NAMALWA (cell line): ENCODE measurements around the gene SETD6.

Source experiments
- DNase-seq: peaks from one replicate; pipeline ENCODE4 v3.0.0-alpha.2; 2015; ENCODE audit warnings: low spot score

SETD6 gene

DNA sequence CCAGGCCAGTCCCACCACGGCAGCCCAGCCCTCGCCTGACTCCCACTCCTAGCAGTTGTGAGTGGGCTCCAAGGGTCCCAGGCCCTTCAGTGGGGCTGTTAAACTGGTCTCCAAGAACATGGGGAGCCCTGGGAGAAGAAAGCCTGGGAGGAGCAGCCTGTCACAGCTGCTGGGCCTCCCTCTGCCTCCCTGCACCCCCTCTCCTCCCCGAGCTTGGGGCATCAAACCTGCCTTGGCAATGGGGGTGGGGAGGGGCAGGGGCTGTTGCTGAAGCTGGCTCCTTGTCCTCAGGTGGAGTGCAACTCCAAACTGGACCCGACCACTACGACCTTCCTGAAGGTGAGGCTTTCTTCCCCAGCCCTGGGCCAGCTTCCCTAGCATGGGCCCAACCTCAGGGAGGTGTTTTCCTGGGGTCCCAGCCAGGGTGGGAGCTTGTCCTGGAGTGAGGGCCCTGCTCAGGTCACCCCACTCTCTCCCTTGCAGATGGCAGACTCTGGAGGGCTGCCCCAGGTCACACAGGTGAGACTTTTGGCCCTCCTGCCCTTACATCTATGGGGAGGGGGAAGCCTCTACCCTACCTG, 6.6 kb upstream of the SETD6 start:
- DNase-seq = no peak

DNA sequence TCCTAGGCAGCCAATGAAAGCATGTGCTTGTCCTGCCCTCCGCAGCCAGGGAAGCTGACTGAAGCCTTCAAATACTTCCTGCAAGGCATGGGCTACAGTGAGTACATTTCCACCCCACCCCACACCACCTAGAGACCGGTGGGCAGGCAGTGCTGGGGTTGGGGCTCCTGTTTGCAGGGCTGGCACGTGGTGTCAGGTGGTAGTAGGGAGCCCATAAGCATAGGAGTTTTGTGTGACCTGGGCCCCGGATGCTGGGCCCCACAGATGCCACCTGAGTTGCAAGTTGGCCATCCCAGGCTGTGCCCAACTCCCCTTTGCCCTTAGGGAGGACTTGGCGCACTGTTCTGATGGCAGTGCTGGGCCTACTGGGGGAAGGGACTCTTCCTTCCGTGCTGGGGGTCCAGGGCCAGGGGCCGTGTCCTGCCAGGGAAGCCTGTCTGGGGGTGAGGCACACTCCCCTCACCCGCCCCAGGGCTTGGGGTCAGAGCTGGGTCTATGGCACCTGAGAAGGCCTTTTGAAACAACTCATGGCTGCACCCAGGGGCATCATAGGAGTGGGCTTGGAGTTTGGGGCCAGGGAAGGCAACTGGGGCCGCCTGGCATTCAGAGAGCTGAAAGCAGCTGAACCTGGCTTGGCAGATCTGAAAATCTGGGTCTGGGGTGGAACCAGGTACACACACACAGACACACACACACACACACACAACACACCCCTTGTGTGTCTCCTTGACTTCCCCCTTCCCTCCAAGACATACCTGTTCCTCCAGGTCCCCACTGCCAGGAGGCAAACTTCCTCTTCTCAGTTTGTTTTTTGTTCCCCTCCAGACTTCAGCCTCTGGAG, 5.8 kb upstream of the SETD6 start:
- DNase-seq = no peak

DNA sequence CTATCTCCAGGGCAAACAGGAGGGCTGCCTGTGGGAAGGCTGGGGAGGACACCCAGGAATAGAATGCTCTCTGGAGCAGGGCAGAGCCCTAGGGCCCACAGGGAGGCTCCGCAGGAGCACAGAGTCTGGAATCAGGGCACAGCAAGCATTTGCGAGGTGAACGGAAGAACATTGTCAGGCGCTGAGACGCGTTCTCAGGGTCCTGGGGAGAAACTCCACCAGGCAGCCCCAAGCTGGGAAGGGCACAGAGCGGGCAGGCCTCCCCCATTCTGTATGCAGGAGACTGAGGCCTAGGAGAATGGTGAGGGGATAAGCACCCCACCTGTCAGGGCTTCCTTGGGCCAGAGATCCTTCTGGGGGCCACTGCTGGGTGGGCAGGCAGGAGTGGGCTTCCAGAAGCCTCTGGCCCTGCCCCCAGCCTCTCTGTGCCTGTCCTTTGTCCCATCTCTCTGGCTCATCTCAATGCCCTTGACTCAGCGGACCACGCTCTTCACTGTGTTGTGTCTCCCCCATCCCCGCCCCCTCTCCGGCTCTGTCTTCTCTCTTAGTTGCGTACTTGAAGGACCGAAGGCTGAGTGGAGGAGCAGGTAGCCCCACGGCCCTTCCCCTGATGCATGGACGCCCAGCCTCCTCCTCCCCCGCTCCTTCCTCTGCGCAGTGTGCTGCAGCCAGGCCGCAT, 5.1 kb upstream of the SETD6 start:
- DNase-seq = no peak

DNA sequence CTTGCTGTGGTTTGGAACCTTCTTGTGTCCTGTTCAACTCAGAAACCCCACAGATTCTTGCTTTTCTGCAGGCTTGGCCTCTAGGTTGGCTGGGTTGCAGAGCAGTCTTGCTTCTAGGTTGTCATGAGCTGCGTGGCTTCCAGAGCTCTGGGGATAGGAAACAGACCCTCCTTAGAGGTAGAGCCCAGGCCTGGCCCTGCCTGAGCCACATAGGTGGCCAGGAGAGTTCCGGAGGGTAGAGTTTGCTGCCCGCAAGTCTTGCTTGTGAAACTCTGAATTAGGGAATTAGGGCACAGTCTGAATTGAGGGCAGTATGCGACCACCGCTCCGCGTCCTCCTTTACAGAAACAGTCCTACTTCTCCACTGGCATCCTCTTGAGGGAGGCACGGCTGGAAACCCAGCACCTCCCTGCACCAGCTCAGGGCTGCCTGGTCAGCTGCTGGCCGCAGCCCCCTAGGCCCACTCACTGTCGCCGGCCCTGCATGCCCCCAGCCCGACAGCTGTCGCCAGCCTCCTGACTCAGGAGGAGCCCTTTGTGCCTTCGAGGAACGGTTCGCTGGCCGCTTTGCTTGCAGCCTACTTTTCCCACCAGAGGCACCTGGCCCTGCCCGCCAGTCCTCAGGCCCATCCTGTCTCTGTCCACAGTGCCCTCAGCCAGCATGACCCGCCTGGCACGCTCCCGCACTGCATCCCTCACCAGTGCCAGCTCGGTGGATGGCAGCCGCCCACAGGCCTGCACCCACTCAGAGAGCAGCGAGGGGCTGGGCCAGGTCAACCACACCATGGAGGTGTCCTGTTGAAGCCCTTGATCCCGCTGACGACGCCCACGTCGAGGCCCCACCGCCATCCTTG, 4.3 kb upstream of the SETD6 start:
- no peak for DNase-seq

DNA sequence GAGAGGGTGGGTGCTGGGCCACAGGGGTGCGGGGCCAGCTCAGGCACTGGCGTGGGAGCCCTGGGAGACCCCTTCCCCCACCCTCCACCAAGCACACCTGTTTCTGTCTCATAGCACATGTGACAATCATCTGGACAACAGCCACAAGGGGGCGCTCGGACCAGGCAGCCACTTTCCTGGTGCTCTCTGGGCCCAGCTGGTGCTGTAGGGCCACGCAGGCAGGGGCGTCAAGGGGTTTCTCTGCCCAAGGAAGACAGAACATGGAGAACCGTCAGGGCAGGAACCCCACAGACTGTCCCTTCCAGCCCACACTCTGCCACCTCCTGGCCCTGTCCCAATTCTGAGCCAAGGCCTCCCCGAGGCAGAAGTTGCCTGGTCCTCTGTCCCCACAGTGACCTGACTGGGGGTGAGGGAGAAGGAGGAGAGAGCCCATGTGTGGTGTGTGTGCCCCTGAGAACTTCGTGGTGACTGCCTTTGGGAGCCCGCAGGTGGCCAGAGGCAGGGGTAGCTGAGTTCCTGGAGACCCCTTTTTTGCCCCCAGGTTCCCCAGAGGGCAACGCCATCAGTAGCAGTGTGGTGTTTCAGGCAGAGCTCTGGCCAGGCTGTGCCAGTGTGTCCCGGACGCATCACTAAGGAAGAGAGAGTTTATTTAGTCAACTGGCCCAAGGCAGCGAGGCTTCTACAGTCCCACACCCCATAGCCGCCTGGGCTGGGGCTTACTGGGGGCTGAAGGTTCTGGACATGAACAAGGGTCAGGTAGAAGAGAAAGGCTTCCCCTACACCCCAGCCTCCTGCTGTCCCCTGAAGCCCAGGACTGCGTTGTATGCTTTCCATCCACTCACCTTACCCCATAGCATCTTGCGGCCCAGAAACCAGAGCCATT, 3.1 kb upstream of the SETD6 start:
- DNase-seq = peak; percentile 90

DNA sequence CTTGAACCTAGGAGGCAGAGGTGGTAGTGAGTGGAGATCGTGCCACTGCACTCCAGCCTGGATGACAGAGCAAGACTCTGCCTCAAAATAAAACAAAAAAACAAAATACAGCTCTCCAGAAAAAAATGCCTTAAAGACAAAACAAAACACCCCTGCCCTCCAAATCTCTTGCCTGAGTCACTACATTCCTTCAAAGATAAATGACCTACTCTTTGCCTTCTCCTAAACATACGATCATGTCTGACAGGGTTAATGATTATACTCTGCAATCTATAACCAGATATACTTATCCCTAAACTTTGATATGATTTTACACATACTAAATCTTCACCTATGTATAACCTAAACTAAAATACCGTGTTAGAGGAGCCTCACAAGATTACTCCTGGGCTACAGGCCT, 1.4 kb upstream of the SETD6 start:
- DNase-seq = no peak

DNA sequence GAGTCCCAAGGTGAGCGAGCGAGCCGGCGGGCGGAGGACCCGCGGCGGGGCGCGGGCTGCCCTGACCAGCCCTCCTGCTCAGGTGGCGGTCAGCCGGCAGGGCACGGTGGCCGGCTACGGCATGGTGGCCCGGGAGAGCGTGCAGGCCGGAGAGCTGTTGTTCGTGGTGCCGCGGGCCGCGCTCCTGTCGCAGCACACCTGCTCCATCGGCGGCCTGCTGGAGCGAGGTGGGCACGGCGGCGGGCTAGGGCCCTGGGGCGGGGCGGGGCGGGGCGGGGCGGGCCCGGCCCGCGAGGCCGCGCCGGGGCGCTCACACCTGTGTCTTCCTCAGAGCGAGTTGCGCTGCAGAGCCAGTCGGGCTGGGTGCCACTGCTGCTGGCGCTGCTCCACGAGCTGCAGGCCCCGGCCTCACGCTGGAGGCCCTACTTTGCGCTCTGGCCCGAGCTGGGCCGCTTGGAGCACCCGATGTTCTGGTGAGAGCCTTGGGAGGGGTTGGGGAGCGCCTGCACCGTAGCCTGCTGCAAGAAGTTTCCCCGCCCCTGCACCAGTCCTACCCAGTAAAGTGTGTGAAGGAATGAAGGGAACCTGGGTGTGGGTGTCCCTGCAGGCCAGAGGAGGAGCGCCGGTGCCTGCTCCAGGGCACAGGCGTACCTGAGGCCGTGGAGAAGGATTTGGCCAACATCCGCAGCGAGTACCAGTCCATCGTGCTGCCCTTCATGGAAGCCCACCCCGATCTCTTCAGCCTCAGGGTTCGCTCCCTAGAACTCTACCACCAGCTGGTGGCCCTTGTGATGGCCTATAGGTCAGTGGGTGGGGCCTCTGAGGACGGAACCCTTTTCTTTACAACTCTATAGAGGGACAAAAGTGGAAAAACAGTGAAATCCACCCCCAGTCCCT, 802 bp downstream of the SETD6 start:
- peak; percentile 88 for DNase-seq

DNA sequence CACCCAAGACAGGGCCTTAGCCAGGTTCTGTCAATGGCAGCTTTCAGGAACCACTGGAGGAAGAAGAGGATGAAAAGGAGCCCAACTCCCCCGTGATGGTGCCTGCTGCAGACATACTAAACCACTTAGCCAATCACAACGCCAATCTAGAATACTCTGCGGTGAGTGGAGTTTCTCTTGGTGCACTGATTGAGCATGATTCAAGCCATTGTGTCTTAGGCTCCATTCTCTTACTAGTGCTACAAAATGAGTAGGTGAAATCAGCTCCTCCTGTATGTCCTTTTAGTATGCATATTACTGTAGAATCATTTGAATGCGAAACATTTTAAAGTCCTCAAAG, 1.4 kb downstream of the SETD6 start:
- DNase-seq = no peak

DNA sequence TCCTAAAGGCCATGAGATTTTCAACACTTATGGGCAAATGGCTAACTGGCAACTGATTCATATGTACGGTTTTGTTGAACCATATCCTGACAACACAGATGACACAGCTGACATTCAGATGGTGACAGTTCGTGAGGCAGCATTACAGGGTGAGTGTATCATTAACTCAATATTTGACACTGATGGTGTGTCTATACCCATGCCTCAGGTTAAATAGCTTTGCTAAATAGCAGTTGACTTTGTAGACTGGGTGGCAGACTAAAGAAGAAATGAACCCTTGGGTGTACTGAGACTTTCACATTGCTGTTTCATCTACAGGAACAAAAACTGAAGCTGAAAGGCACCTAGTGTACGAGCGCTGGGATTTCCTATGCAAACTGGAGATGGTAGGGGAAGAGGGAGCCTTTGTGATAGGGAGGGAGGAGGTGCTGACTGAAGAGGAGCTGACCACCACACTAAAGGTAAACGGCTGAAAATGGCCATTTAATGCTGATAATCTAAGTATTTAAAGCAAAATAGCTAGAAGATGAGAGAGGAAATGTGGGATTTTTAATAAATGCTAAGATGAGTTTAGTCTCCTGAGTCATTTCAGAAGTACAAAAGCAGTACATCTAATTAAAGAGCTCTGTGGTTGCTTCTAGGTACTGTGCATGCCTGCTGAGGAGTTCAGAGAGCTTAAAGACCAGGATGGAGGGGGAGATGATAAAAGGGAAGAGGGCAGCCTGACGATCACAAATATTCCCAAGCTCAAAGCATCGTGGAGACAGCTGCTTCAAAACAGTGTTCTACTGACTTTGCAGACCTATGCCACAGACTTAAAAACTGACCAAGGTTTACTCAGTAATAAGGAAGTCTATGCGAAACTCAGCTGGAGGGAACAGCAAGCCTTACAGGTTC, 3.0 kb downstream of the SETD6 start:
- DNase-seq = no peak

DNA sequence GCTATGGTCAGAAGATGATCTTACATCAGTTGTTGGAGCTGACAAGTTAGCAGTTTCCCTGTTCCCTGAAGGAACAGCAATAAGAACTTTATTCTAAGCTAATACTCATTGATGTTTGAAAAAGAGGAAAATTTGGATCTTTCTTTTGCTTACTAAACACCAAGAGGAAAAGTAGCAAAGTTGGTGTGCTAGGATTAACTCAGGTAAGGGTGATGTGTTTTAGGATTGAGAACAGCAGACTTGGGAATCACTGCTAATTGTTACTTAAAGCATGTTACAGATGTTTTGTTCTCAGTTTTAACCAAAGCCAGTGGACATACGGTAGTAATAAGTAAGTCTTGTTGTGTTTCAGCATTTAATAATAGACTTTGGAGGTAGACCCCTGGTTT, 3.7 kb downstream of the SETD6 start:
- DNase-seq = no peak

DNA sequence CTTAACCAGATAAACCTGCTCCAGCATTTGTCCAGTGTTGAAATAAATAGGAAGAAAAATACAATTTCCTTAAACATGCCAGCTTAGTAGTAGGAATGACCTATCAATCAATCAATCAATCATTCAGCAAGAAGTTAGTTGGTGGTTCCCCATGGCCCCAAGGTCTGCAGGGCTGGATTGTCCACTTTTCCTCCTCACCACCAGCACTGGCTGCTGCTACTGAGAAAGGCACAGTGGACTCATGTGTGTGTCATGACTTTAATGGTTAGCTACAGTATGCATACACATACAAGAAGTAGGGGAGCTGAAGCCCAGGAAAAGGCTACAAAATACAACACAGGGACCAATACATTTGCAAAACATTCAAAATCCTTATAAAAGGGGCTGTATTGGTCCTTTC, 4.4 kb downstream of the SETD6 start:
- no peak for DNase-seq

DNA sequence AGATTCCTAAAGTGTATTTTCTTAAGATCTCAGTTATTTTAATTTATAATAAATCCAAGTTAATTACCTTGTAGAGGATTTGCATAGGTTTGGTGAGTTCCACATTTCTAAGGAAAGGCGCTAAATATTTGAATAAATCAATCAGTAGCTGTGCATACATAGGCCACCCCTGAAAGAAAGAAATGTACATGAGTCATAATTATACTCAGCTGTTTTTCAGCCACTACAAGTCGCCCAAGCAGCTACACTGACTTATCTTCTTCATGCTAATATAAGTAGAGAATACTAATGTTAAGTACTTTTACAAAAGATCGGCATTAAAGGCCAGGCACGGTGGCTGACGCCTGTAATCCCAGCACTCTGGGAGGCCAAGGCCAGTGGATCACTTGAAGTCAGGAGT, 14.9 kb downstream of the SETD6 start:
- DNase-seq = no peak

DNA sequence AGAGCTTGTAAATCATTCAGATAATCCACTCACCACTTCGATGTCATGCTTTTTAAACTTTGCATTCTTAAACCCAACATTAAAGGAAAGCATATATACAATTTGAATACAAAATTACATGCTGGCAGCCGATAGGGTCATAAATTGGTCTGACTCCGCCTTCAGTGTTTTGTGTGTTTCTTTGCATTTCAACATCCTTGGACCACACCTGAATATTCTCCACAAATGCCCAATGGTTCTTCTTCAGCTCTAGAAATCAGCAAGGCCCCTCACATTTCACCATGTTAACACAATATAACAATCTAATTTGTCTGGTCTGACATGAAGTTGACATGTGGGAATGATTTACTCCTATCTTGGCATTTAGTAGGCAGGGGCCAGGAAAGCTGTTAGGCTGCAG, 17.1 kb downstream of the SETD6 start:
- DNase-seq = no peak

DNA sequence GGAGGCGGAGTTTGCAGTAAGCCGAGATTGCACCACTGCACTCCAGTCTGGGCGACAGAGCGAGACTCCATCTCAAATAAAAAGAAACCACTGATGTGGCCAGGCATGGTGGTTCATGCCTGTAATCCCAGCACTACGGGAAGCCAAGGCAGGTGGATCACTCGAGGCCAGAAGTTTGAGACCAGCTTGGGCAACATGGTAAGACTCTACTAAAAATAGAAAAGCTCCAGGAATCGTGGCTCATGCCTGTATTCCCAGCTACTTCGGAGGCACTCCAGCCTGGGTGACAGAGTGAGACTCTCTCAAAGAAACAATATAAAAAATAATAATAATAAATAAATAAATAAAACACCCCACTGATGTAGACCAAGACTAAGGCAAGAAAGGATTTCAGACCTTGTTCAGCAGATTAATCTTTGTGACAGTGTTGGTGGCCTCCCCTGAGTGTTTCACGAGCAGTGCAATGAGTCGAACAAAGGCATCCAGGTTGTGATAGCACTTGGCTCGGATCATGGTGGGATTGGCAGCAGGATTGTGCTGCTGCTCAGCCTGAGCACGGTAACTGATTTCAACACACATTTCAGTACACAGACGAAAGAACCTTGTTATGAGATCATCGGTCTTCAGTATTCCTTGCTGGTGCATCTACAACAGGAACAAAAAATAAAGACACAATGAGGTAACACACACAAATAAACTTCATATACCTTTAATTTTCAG, 18.6 kb downstream of the SETD6 start:
- DNase-seq = no peak

DNA sequence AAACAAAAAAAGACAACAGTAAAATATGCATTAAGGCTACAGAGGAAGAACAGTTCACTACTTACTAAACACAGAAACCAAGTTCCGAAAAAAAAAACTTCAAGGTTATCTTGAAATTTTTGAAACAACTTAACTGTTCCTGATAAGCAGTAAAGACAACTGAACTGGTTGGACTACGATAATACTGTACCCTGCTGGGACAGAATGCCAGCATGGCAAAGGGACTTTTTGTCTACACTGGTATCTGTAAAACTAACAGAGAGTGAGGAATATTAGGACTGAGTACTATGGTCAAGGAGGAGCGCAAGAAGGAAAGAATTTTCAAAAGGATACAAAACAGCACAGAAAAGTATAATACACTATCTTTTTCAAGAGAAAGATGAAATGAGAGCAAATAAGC, 19.8 kb downstream of the SETD6 start:
- DNase-seq = no peak

DNA sequence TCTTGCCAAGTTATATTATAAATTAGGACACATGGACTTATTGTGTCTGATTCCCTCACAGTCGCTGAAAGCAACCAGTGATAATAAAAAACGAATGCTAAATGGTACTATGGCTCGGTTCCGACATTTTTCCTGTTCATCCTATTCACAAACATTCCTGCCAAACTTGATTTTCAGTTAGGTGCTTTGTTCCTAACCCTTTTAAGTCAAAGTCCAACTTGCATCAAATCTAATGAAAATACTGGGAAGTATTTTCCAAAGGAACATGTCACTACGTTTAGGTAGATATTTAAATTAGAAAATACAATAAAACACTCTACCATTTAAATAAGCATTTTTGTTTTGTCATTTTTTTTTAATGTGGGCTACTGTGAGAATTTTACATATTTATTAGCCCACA, 21.0 kb downstream of the SETD6 start:
- no peak for DNase-seq

DNA sequence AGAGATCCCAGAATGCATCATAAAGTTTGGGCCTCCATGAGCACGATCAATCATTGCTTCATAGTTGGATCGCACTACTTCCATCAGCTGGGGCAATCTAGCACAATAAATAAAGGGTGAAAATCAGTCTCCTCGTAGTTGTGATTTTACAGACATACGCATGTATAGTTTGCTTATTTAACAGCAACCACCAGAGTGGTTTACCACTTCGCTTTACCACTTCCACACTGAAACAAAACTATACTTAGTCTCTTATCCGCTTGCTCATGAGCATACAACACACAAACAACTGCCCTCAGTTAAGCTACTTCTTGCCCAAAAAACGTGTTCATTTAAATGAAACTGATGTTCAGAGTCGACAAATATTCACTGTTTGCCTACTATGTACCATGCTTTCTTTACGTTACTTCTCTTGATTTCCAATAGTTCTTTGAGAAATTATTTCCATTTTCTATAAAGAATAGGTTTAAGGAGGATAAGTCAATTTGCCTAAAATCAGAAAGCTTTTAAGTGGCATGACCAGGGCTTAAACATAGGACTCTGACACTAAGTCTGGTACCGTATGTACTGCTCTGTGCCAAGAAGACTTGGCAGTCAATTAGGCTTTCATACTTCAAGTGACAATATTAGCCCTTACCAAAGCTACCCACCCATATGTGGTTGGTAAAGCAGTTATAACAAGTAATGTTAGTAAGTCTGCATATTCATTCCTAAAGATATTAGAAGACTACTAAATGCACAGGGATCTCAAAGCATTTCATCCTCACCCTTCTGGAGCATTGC, 22.0 kb downstream of the SETD6 start:
- no peak for DNase-seq

DNA sequence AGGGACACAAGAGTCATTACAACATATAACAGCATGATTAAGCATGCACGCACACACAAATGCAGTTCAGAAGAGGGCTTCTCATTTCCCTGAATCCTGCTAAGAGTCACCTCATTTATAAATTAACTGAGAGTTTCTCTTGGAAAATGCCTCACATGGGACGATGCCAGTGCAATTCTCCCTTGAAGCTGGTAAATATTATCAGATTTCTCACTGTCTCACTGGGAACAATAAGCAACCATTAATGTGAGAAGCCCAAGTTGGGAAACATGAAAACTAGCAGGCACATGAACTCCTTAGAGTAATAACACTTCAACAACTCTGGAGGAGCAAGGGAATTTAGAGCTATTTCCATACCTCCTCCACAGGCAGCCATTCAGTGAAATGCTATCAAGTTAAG, 26.4 kb downstream of the SETD6 start:
- DNase-seq = no peak
